ENCODE data around the gene SAMSN1. TPM values are rescaled to one million over a fixed set of nuclear protein-coding genes. Genes with fewer than 3 reads are reported as not detected.

The SAMSN1 gene
- polyA plus RNA-seq, 1 experiment, result not detected

- no peak for DNase-seq (ENCODE audit: low read depth)
- CTCF ChIA-PET, result interaction anchor here (1.1 kb wide), 1 partner anchor 8 kb away, joined by 3 read pairs; no protein-coding TSS in a partner anchor
- H3K27me3 ChIP-seq (ENCODE audit: control insufficient read depth, insufficient read depth, low read length), result no peaks in the 10 kb centered on the region
- TF ChIP-seq CTCF (IDR thresholded peaks at IDR 0.05; ENCODE audit: insufficient read depth, low read depth, low read length), result no peak
- H3K36me3 ChIP-seq (ENCODE audit: control insufficient read depth, insufficient read depth, low read length), result no peaks in the 10 kb centered on the region
- H3K4me3 ChIP-seq (ENCODE audit: low read depth, low read length), result no peak overlapping the region
- POLR2A ChIA-PET, result no interaction called here
Observed at GRCh38 chr21:14554948-14555347, 8.8 kb upstream of the SAMSN1 start.

GRCh38 chr21:14553422-14553821, 7.3 kb upstream of the SAMSN1 start:
- no peak for DNase-seq (ENCODE audit: low read depth)
- H3K4me3 ChIP-seq (ENCODE audit: low read depth, low read length), result no peak overlapping the region
- no peaks in the 10 kb centered on the region for H3K36me3 ChIP-seq (ENCODE audit: control insufficient read depth, insufficient read depth, low read length)
- ChIA-PET POLR2A (no interaction called here), CTCF (no interaction called here)
- no peaks in the 10 kb centered on the region for H3K27me3 ChIP-seq (ENCODE audit: control insufficient read depth, insufficient read depth, low read length)
- no peak for TF ChIP-seq CTCF (IDR thresholded peaks at IDR 0.05; ENCODE audit: insufficient read depth, low read depth, low read length)

GRCh38 chr21:14551741-14552140, 5.6 kb upstream of the SAMSN1 start:
- ChIA-PET POLR2A (no interaction called here), CTCF (no interaction called here)
- Histone ChIP-seq H3K36me3 (ENCODE audit: control insufficient read depth, insufficient read depth, low read length) (no peaks in the 10 kb centered on the region), H3K27me3 (ENCODE audit: control insufficient read depth, insufficient read depth, low read length) (no peaks in the 10 kb centered on the region), H3K4me3 (ENCODE audit: low read depth, low read length) (no peak overlapping the region)
- no peak for TF ChIP-seq CTCF (IDR thresholded peaks at IDR 0.05; ENCODE audit: insufficient read depth, low read depth, low read length)
- no peak for DNase-seq (ENCODE audit: low read depth)

GRCh38 chr21:14550135-14550534, 4.0 kb upstream of the SAMSN1 start:
- Histone ChIP-seq H3K4me3 (ENCODE audit: low read depth, low read length) (no peak overlapping the region), H3K36me3 (ENCODE audit: control insufficient read depth, insufficient read depth, low read length) (no peaks in the 10 kb centered on the region), H3K27me3 (ENCODE audit: control insufficient read depth, insufficient read depth, low read length) (no peaks in the 10 kb centered on the region)
- no peak for TF ChIP-seq CTCF (IDR thresholded peaks at IDR 0.05; ENCODE audit: insufficient read depth, low read depth, low read length)
- DNase-seq (ENCODE audit: low read depth), result no peak
- CTCF ChIA-PET, result no interaction called here
- POLR2A ChIA-PET, result no interaction called here

- ChIA-PET CTCF (no interaction called here), POLR2A (no interaction called here)
- H3K27me3 ChIP-seq (ENCODE audit: control insufficient read depth, insufficient read depth, low read length), result no peaks in the 10 kb centered on the region
- no peaks in the 10 kb centered on the region for H3K36me3 ChIP-seq (ENCODE audit: control insufficient read depth, insufficient read depth, low read length)
- DNase-seq (ENCODE audit: low read depth), result no peak
- no peak for TF ChIP-seq CTCF (IDR thresholded peaks at IDR 0.05; ENCODE audit: insufficient read depth, low read depth, low read length)
- no peak overlapping the region for H3K4me3 ChIP-seq (ENCODE audit: low read depth, low read length)
Observed at GRCh38 chr21:14548779-14549178, 2.7 kb upstream of the SAMSN1 start.
